Smooth muscle cell (in vitro differentiated cells): ENCODE data around the gene MAGI1. TPM values are rescaled to one million over a fixed set of nuclear protein-coding genes. Genes with fewer than 3 reads are reported as not detected.

Experiments
- DNase-seq: peaks from one replicate; lab custom pipeline; 2025; ENCODE audit not compliant: unreplicated experiment; lab: John Stamatoyannopoulos, UW
- H2AFZ ChIP-seq: fragments of 200-600 bp; sonication (generic); 2 replicates; pipeline ENCODE4 v1.6.0; 2016; ENCODE audit warnings: antibody characterized with exemption, low read depth, mild to moderate bottlenecking
- H3F3A ChIP-seq: fragments of 200-600 bp; sonication (generic); 2 replicates; pipeline ENCODE4 v1.6.0; 2017; ENCODE audit warnings: antibody characterized with exemption, low read depth
- H3K27ac ChIP-seq: fragments of 200-600 bp; sonication (generic); 2 replicates; pipeline ENCODE4 v1.5.1; 2016; ENCODE audit warnings: low read depth, mild to moderate bottlenecking
- H3K27me3 ChIP-seq: fragments of 200-600 bp; sonication (generic); 2 replicates; pipeline ENCODE4 v1.6.1; 2016; ENCODE audit warnings: low read depth, mild to moderate bottlenecking
- H3K36me3 ChIP-seq: fragments of 200-600 bp; sonication (generic); 2 replicates; pipeline ENCODE4 v1.5.1; 2016; ENCODE audit warnings: low read depth
- H3K4me1 ChIP-seq: fragments of 200-600 bp; sonication (generic); 2 replicates; pipeline ENCODE4 v1.5.1; 2016; ENCODE audit warnings: low read depth
- H3K4me2 ChIP-seq: fragments of 200-600 bp; sonication (generic); 2 replicates; pipeline ENCODE4 v1.6.0; 2016; ENCODE audit warnings: mild to moderate bottlenecking
- H3K4me3 ChIP-seq: fragments of 200-600 bp; sonication (generic); 2 replicates; pipeline ENCODE4 v1.5.1; 2016; ENCODE audit warnings: mild to moderate bottlenecking
- H3K79me2 ChIP-seq: fragments of 200-600 bp; sonication (generic); 2 replicates; pipeline ENCODE4 v1.6.0; 2016; ENCODE audit warnings: low read depth, mild to moderate bottlenecking
- H3K9ac ChIP-seq: fragments of 200-600 bp; sonication (generic); 2 replicates; pipeline ENCODE4 v1.6.0; 2016; ENCODE audit warnings: low read depth
- H3K9me3 ChIP-seq: fragments of 200-600 bp; sonication (generic); replicated peaks from 2 replicates; pipeline ENCODE4 v1.5.1; 2016; ENCODE audit warnings: low read depth
- H4K20me1 ChIP-seq: fragments of 200-600 bp; sonication (generic); 2 replicates; pipeline ENCODE4 v1.6.0; 2016; ENCODE audit warnings: low read depth
- WGBS: methylation state at CpG from one replicate; pipeline ENCODE4 v1.1.7; 2016; ENCODE audit warnings: low lambda C conversion rate; 5-methylcytosine and 5-hydroxymethylcytosine counted together
- polyA plus RNA-seq: library from polyadenylated mRNA; unstranded; fragments of >200 nt; fragmentation: Nextera tagmentation; extraction: Ambion mirVana; gene quantifications from 2 replicates; pipeline ENCODE4 v1.2.1, GENCODE V29; 2016
- total RNA-seq: library from RNA; depleted of rRNA; stranded (reverse); fragments of >200 nt; gene quantifications from 2 replicates; pipeline ENCODE4 v1.2.3, GENCODE V29; 2014
- TF ChIP-seq, protein P1 (sequence below): fragments of 200-600 bp; sonication (generic); IDR thresholded peaks from 2 replicates; pipeline ENCODE4 v1.5.1; 2017; ENCODE audit warnings: borderline replicate concordance, mild to moderate bottlenecking, antibody characterized with exemption; ENCODE audit not compliant: insufficient read depth, poor library complexity, severe bottlenecking

MAGI1 gene
- total and polyA plus RNA-seq, 2 experiments from 2014 or later = 9.9 to 23.3 TPM

GRCh38 chr3:65436580-65436979, 602.1 kb downstream of the MAGI1 start:
- TF ChIP-seq, protein P1, sequence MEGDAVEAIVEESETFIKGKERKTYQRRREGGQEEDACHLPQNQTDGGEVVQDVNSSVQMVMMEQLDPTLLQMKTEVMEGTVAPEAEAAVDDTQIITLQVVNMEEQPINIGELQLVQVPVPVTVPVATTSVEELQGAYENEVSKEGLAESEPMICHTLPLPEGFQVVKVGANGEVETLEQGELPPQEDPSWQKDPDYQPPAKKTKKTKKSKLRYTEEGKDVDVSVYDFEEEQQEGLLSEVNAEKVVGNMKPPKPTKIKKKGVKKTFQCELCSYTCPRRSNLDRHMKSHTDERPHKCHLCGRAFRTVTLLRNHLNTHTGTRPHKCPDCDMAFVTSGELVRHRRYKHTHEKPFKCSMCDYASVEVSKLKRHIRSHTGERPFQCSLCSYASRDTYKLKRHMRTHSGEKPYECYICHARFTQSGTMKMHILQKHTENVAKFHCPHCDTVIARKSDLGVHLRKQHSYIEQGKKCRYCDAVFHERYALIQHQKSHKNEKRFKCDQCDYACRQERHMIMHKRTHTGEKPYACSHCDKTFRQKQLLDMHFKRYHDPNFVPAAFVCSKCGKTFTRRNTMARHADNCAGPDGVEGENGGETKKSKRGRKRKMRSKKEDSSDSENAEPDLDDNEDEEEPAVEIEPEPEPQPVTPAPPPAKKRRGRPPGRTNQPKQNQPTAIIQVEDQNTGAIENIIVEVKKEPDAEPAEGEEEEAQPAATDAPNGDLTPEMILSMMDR = peak; percentile 40
- Histone ChIP-seq H4K20me1 (no peaks in the 10 kb centered on the region), H3K9ac (no peak overlapping the region), H3K4me1 (peaks cover 4% of the 10 kb centered on the region), H3K4me3 (no peak overlapping the region), H3K9me3 (no peaks in the 10 kb centered on the region), H2AFZ (no peak overlapping the region), H3K79me2 (no peaks in the 10 kb centered on the region), H3K36me3 (peaks cover 3% of the 10 kb centered on the region), H3K4me2 (no peak overlapping the region), H3K27me3 (no peaks in the 10 kb centered on the region), H3F3A (no peaks in the 10 kb centered on the region), H3K27ac (no peak overlapping the region)
- no peak for DNase-seq
- WGBS = 41% methylated on average over 1 of the region's 1 CpG

- H3F3A ChIP-seq = no peaks in the 10 kb centered on the region
- H3K27me3 ChIP-seq = no peaks in the 10 kb centered on the region
- no peaks in the 10 kb centered on the region for H3K36me3 ChIP-seq
- 96% methylated on average over 5 of the region's 5 CpGs for WGBS
- no peaks in the 10 kb centered on the region for H4K20me1 ChIP-seq
- no peak overlapping the region for H3K9ac ChIP-seq
- no peak overlapping the region for H3K27ac ChIP-seq
- no peaks in the 10 kb centered on the region for H3K79me2 ChIP-seq
- no peak for DNase-seq
- no peak overlapping the region for H3K4me2 ChIP-seq
- H3K4me3 ChIP-seq = no peak overlapping the region
- H3K9me3 ChIP-seq = no peaks in the 10 kb centered on the region
- no peak overlapping the region for H2AFZ ChIP-seq
- TF ChIP-seq, protein P1 = no peak
- no peaks in the 10 kb centered on the region for H3K4me1 ChIP-seq
Observed at GRCh38 chr3:65433480-65433879, 605.2 kb downstream of the MAGI1 start.

DNA sequence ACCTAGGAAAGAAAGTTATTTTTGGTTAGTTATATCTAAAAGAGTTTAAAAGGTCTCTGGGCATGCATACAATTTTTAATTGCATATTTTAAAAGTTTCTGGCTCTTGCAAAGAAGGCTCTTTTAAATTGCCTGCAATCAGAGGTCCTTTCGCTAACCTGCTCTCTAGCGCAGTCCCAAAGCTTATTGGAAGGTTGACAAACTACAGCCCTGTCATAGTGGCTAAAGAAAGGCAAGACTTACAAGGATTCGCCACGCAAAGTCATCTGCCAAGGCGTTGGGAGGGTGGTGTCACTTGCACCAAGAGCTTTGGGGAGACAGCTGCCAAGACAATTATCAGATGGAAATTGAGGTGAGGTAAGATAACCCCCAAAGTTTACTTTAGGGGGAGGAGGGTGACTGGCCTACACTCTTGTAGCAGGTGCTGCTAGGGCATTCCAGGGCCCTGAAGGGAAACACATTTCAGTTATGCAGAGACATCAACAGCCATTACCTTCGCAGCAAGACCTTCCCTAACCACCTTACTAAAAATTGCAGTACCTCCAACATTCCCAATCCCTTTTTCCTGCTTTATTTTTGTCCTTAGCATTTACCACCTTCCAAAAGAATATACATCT, 606.2 kb downstream of the MAGI1 start:
- Histone ChIP-seq H3K36me3 (no peaks in the 10 kb centered on the region), H3K79me2 (no peaks in the 10 kb centered on the region), H3K4me3 (no peak overlapping the region), H2AFZ (no peak overlapping the region), H3K27ac (no peak overlapping the region), H4K20me1 (no peaks in the 10 kb centered on the region), H3K27me3 (no peaks in the 10 kb centered on the region), H3K9me3 (no peaks in the 10 kb centered on the region), H3F3A (no peaks in the 10 kb centered on the region), H3K9ac (no peak overlapping the region), H3K4me2 (no peak overlapping the region), H3K4me1 (no peaks in the 10 kb centered on the region)
- no peak for DNase-seq
- TF ChIP-seq, protein P1 = no peak
- 95% methylated on average over 6 of the region's 6 CpGs for WGBS

GRCh38 chr3:65425880-65426279, 612.8 kb downstream of the MAGI1 start:
- Histone ChIP-seq H3K9ac (no peak overlapping the region), H3K27ac (no peak overlapping the region), H3K36me3 (no peaks in the 10 kb centered on the region), H3K27me3 (no peaks in the 10 kb centered on the region), H3K4me1 (no peaks in the 10 kb centered on the region), H3K9me3 (no peaks in the 10 kb centered on the region), H2AFZ (no peak overlapping the region), H3K4me2 (no peak overlapping the region), H4K20me1 (no peaks in the 10 kb centered on the region), H3K79me2 (no peaks in the 10 kb centered on the region), H3F3A (no peaks in the 10 kb centered on the region), H3K4me3 (no peak overlapping the region)
- DNase-seq = no peak
- 79% methylated on average over 3 of the region's 3 CpGs for WGBS
- TF ChIP-seq, protein P1 = peak; percentile 28
